ENCODE results near the gene RYR3.

RYR3 gene

GRCh38 chr15:33871980-33872379 is 561.2 kb downstream of the RYR3 start:
- no peak overlapping the region for H3K4me2 ChIP-seq (ENCODE audit: low read depth, low read length, poor library complexity, severe bottlenecking)
- TF ChIP-seq CTCF (conservative IDR thresholded peaks at IDR 0.05; ENCODE audit: low read length) (no peak), EZH2phosphoT487 (IDR thresholded peaks at IDR 0.05; ENCODE audit: borderline replicate concordance) (no peak)
- H3K27me3 ChIP-seq (ENCODE audit: insufficient read depth, low read length, poor library complexity, severe bottlenecking) = no peaks in the 10 kb centered on the region
- no peaks in the 10 kb centered on the region for H3K4me1 ChIP-seq (ENCODE audit: insufficient read depth, low read length, poor library complexity, severe bottlenecking)
- no peaks in the 10 kb centered on the region for H3K79me2 ChIP-seq (ENCODE audit: insufficient read depth, low read length)
- H4K20me1 ChIP-seq (ENCODE audit: insufficient read depth, low read length, poor library complexity, severe bottlenecking) = no peaks in the 10 kb centered on the region
- H3K9me3 ChIP-seq (ENCODE audit: insufficient read depth, low read depth, low read length) = no peaks in the 10 kb centered on the region
- H3K9ac ChIP-seq (ENCODE audit: low read depth, low read length, poor library complexity, severe bottlenecking) = no peak overlapping the region
- no peaks in the 10 kb centered on the region for H3F3A ChIP-seq (ENCODE audit: low read depth)
- no peaks in the 10 kb centered on the region for H3K9me2 ChIP-seq (replicated peaks; ENCODE audit: low read depth, low read length)
- no peak overlapping the region for H2AFZ ChIP-seq (ENCODE audit: low read length)
- no peaks in the 10 kb centered on the region for H3K36me3 ChIP-seq (ENCODE audit: insufficient read depth, low read length)
- no peak overlapping the region for H3K4me3 ChIP-seq (ENCODE audit: low read length, poor library complexity, severe bottlenecking)

GRCh38 chr15:33872416-33873106 is 561.8 kb downstream of the RYR3 start:
- Histone ChIP-seq H2AFZ (ENCODE audit: low read length) (no peak overlapping the region), H3K4me1 (ENCODE audit: insufficient read depth, low read length, poor library complexity, severe bottlenecking) (no peaks in the 10 kb centered on the region), H3K4me2 (ENCODE audit: low read depth, low read length, poor library complexity, severe bottlenecking) (no peak overlapping the region), H3K9me3 (ENCODE audit: insufficient read depth, low read depth, low read length) (no peaks in the 10 kb centered on the region), H3K27me3 (ENCODE audit: insufficient read depth, low read length, poor library complexity, severe bottlenecking) (no peaks in the 10 kb centered on the region), H3K4me3 (ENCODE audit: low read length, poor library complexity, severe bottlenecking) (no peak overlapping the region), H3K79me2 (ENCODE audit: insufficient read depth, low read length) (no peaks in the 10 kb centered on the region), H3F3A (ENCODE audit: low read depth) (no peaks in the 10 kb centered on the region), H4K20me1 (ENCODE audit: insufficient read depth, low read length, poor library complexity, severe bottlenecking) (no peaks in the 10 kb centered on the region), H3K9ac (ENCODE audit: low read depth, low read length, poor library complexity, severe bottlenecking) (no peak overlapping the region), H3K36me3 (ENCODE audit: insufficient read depth, low read length) (no peaks in the 10 kb centered on the region), H3K9me2 (replicated peaks; ENCODE audit: low read depth, low read length) (no peaks in the 10 kb centered on the region)
- no peak for TF ChIP-seq EZH2phosphoT487 (IDR thresholded peaks at IDR 0.05; ENCODE audit: borderline replicate concordance)
- no peak for TF ChIP-seq CTCF (conservative IDR thresholded peaks at IDR 0.05; ENCODE audit: low read length)

- no peak for TF ChIP-seq CTCF (conservative IDR thresholded peaks at IDR 0.05; ENCODE audit: low read length)
- Histone ChIP-seq H3F3A (ENCODE audit: low read depth) (no peaks in the 10 kb centered on the region), H3K4me2 (ENCODE audit: low read depth, low read length, poor library complexity, severe bottlenecking) (no peak overlapping the region), H3K4me3 (ENCODE audit: low read length, poor library complexity, severe bottlenecking) (no peak overlapping the region), H3K4me1 (ENCODE audit: insufficient read depth, low read length, poor library complexity, severe bottlenecking) (no peaks in the 10 kb centered on the region), H3K9me2 (replicated peaks; ENCODE audit: low read depth, low read length) (no peaks in the 10 kb centered on the region), H3K9ac (ENCODE audit: low read depth, low read length, poor library complexity, severe bottlenecking) (no peak overlapping the region), H3K9me3 (ENCODE audit: insufficient read depth, low read depth, low read length) (no peaks in the 10 kb centered on the region), H3K27me3 (ENCODE audit: insufficient read depth, low read length, poor library complexity, severe bottlenecking) (no peaks in the 10 kb centered on the region), H3K79me2 (ENCODE audit: insufficient read depth, low read length) (no peaks in the 10 kb centered on the region), H3K36me3 (ENCODE audit: insufficient read depth, low read length) (no peaks in the 10 kb centered on the region), H4K20me1 (ENCODE audit: insufficient read depth, low read length, poor library complexity, severe bottlenecking) (no peaks in the 10 kb centered on the region), H2AFZ (ENCODE audit: low read length) (no peak overlapping the region)
These were observed 563.4 kb downstream of the RYR3 start for GRCh38 chr15:33874156-33874555.
